ENCODE measurements around the gene LDLRAD3.

Gene LDLRAD3

DNA sequence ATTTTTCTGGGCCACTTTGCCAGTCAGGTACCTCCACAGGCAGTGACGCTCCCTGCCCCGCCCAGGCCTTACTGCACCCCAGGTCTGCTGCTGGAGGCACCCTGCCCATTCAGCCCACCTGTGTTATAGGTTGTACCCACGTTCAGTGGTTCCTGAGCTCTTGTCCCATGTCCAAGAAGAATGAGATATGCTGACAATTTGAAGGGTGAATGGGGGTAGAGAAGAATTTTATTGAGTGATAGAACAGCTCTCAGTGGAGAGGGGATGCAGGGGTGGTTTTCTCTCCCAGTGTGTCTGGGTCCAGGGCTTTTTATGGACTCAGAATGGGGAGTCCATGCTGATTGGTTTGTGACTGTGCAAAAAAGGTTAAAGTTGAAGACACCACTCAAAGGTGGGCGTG lies 149.7 kb downstream of the LDLRAD3 start:
- no peaks in the 10 kb centered on the region for H3K27me3 ChIP-seq (ENCODE audit: insufficient read depth, low read depth, severe bottlenecking)
- no peak overlapping the region for H3K4me3 ChIP-seq (ENCODE audit: low read depth, low read length)
- no peaks in the 10 kb centered on the region for H3K9me3 ChIP-seq (ENCODE audit: severe bottlenecking)
- peaks cover 34% of the 10 kb centered on the region for H3K36me3 ChIP-seq
- DNase-seq, result no peak
- TF ChIP-seq CTCF (IDR thresholded peaks at IDR 0.05; ENCODE audit: low read depth, low read length), result no peak
- H3K27ac ChIP-seq, result no peak overlapping the region

GRCh38 chr11:36094164-36094563 lies 150.3 kb downstream of the LDLRAD3 start:
- TF ChIP-seq CTCF (IDR thresholded peaks at IDR 0.05; ENCODE audit: low read depth, low read length), result no peak
- Histone ChIP-seq H3K27ac (no peak overlapping the region), H3K9me3 (ENCODE audit: severe bottlenecking) (no peaks in the 10 kb centered on the region), H3K4me3 (ENCODE audit: low read depth, low read length) (no peak overlapping the region), H3K27me3 (ENCODE audit: insufficient read depth, low read depth, severe bottlenecking) (no peaks in the 10 kb centered on the region), H3K36me3 (peaks cover 37% of the 10 kb centered on the region)
- DNase-seq, result no peak

DNA sequence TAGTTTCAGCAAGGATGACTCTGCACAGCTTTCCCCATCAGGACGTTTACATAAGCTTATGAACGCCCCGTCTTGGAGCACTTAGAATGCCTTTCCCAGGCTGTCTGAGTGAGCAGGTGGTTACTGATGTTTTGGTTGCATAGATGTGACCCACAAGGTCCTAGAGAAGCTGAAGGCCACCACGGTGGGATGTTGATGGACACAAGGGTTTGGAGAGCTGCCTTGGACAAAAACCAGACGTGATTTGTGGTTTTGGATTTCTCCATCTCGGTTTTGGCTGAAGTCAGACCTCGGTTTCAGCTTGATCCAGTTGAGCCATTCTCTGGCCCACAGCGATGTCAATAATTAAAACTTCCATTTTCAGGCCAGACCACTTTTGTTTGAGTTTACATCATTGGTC lies 151.9 kb downstream of the LDLRAD3 start:
- Histone ChIP-seq H3K27ac (no peak overlapping the region), H3K36me3 (peaks cover 51% of the 10 kb centered on the region), H3K27me3 (ENCODE audit: insufficient read depth, low read depth, severe bottlenecking) (no peaks in the 10 kb centered on the region), H3K4me3 (ENCODE audit: low read depth, low read length) (no peak overlapping the region), H3K9me3 (ENCODE audit: severe bottlenecking) (no peaks in the 10 kb centered on the region)
- TF ChIP-seq CTCF (IDR thresholded peaks at IDR 0.05; ENCODE audit: low read depth, low read length), result no peak
- no peak for DNase-seq

DNA sequence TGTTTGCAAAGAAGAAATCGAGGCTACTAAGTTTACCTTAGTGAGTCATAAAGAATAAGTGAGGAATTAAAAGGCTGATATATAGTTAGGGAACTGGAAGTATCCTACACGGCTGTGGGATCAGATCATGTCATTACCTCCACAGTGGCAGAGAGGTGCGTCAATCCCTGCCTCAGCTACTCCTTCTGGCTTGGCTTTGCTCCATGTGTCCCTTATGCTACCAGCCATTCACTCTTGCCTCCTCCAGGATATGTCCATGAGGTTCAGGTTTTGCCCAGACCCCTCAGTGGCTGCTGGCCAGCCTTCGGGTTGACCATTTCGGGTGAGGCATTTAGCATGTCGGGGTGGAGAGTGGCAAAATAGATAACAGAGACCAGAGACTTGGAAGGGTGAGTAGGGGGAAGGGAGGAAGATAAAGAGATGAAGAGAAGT lies 153.4 kb downstream of the LDLRAD3 start:
- Histone ChIP-seq H3K27me3 (ENCODE audit: insufficient read depth, low read depth, severe bottlenecking) (no peaks in the 10 kb centered on the region), H3K9me3 (ENCODE audit: severe bottlenecking) (no peaks in the 10 kb centered on the region), H3K4me3 (ENCODE audit: low read depth, low read length) (no peak overlapping the region), H3K36me3 (peaks cover 60% of the 10 kb centered on the region), H3K27ac (no peak overlapping the region)
- TF ChIP-seq CTCF (IDR thresholded peaks at IDR 0.05; ENCODE audit: low read depth, low read length), result no peak
- no peak for DNase-seq

DNA sequence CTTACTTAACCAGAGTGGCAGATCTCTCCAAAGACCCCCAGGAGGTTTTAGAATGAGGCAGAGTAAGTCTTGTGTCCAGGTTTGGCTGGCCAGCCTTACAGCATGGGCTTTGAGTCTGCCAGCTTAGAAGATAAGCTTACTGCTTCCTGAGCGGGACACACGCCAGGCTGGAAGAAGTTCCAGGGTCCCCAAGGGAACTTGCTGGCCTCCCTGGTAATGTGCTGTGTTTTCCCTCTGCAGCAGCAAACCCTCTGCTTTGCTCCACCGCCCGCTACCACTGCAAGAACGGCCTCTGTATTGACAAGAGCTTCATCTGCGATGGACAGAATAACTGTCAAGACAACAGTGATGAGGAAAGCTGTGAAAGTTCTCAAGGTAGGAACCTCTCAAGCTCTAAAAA lies 154.2 kb downstream of the LDLRAD3 start:
- Histone ChIP-seq H3K27ac (no peak overlapping the region), H3K27me3 (ENCODE audit: insufficient read depth, low read depth, severe bottlenecking) (no peaks in the 10 kb centered on the region), H3K36me3 (peaks cover 56% of the 10 kb centered on the region), H3K4me3 (ENCODE audit: low read depth, low read length) (no peak overlapping the region), H3K9me3 (ENCODE audit: severe bottlenecking) (no peaks in the 10 kb centered on the region)
- TF ChIP-seq CTCF (IDR thresholded peaks at IDR 0.05; ENCODE audit: low read depth, low read length), result no peak
- no peak for DNase-seq

DNA sequence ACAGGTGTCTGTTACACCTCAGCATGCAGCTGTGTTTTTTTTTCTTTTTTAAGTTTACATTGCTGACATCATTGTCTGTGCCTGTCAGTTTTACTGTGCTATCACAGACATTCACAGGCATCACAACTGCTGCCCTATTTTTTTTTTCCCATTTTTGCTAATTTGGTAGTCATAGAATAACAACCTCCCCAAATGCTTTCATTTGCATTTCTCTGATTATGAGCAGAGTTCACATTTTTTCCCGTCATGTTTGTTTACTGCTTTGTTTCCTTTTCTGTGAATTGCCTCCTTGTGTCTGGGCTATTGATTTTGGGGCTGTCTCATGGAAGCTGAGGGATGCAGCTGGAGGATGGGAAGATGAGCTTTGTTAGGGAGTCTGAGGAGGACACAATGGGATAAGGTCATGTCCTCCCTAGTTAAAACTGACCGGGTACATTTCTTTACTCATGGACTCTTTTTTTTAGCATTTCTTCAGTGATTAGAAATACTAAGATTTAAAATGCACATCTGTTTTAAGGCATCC lies 155.1 kb downstream of the LDLRAD3 start:
- H3K36me3 ChIP-seq, result peaks cover 53% of the 10 kb centered on the region
- H3K27ac ChIP-seq, result no peak overlapping the region
- no peaks in the 10 kb centered on the region for H3K9me3 ChIP-seq (ENCODE audit: severe bottlenecking)
- no peak overlapping the region for H3K4me3 ChIP-seq (ENCODE audit: low read depth, low read length)
- no peak for TF ChIP-seq CTCF (IDR thresholded peaks at IDR 0.05; ENCODE audit: low read depth, low read length)
- DNase-seq, result no peak
- H3K27me3 ChIP-seq (ENCODE audit: insufficient read depth, low read depth, severe bottlenecking), result no peaks in the 10 kb centered on the region

Measured in WERI-Rb-1 (cell line).